SHP77 treated with DMSO at 0.1 percent for 48 hours (cell line): Measurements from ENCODE around the gene ALG1.

Experiments used
- DNase-seq: peaks from one replicate; lab custom pipeline; 2025; lab: John Stamatoyannopoulos, UW

Gene ALG1, protein sequence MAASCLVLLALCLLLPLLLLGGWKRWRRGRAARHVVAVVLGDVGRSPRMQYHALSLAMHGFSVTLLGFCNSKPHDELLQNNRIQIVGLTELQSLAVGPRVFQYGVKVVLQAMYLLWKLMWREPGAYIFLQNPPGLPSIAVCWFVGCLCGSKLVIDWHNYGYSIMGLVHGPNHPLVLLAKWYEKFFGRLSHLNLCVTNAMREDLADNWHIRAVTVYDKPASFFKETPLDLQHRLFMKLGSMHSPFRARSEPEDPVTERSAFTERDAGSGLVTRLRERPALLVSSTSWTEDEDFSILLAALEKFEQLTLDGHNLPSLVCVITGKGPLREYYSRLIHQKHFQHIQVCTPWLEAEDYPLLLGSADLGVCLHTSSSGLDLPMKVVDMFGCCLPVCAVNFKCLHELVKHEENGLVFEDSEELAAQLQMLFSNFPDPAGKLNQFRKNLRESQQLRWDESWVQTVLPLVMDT

DNA sequence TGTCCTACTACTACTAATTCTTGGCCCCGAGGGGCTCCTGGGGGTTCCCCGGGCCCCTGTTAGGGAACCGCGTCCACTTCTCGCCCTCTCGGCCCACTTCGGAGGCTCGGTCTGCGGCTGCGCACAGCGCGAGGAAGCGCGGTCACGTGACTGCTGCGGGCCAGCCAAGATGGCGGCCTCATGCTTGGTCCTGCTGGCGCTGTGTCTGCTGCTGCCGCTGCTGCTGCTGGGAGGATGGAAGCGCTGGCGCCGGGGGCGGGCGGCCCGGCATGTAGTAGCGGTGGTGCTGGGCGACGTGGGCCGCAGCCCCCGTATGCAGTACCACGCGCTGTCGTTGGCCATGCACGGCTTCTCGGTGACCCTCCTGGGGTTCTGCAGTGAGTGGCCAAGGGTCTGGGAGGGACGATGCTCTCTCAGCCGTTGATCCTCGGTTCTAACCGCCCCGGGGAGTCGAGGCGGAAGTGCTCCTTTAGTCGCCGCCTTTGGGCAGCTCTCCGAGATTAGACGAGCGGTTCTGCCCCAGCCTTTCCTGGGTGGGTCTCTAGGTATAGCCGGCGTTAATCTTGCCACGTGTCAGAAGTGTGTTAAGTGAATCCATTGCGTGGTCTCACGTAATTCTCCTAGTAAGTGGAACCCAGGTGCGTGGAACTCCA, at the start of gene ALG1:
Gene ALG1, plus strand, starts transcription at position 163 of the 653 bp plus-strand sequence. Its CDS starts 7 bp downstream, at position 170.
- DNase-seq = peak; percentile 60

DNA sequence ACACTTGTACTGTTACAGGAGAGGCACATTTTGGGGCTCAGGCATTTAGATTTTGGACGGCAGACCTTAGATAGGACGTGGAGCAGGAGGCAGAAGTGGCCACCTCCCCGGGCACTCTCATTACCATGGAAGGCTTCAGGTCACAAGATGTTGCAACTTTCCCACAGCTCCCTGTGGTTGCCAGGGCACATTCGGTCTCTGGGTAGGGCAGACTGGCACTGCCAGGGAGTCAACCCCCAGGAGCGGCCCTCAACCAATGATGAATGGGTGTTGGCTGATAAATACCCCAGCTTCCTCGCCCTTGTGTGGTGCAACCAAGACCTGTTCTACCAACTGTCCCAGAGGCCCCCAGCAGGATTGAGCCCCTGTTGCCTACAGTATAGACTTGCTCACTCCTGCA, 49.1 kb upstream of the ALG1 start:
- DNase-seq = no peak

DNA sequence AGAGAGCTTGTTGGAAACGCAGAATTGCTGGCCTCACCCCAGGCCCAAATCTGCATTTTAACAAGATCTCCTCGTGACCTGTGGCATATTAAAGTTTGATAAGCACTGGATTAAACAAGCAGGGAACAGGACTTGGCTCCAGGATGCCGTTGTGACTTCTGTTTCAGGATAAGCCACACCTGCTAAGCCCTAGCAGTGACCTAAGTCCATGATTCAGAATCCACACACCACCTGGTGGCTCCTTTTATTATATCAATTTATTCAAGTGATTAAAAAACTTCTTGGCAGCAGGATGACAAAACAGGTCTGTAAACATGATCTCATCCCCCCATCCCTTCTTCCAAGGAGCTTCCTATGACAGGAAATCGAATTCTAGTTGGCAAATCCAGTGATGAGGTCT, 47.0 kb upstream of the ALG1 start:
- DNase-seq = peak; percentile 43

DNA sequence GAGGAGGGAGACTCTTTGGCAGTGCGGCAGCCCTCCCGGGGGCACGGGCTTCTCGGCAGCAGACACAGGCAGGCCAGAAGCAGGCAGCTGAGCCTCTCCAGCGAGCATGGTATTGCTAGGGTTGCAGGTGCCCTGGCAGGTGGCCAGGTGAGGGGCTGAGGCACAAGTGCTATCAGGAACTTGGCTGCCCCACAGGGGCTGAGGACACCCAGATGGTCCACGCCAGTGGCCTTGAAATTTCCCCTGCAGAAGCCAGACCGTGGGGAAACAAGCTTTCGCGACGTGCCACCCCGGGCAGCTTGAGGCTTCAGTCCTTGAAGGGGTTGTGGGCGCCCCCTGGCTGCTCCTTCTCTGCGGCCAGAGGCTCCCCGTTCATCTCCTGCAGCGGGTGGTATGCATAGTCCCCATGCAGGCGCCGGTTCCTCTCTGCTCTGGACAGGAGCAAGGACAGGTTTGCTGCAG, 46.4 kb upstream of the ALG1 start:
- peak; percentile 27 for DNase-seq

DNA sequence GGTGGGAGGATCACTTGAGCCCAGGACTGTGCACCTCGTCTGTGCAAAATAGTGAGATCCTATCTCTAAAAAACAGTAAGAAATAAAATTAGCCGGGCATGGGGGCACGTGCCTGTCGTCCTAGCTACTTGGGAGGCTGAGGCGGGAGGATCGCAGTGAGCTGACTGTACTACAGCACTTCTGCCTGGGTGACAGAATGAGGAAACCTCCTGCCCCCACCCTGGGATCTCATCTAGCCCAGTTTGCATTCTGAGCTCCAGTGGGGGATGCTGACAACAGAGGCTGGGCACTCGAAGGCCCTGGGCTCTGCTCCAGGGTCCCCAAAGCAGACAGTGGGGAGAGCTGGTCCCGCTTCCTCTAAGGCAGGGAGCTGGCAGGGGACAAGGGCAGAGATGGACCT, 45.0 kb upstream of the ALG1 start:
- DNase-seq = no peak

DNA sequence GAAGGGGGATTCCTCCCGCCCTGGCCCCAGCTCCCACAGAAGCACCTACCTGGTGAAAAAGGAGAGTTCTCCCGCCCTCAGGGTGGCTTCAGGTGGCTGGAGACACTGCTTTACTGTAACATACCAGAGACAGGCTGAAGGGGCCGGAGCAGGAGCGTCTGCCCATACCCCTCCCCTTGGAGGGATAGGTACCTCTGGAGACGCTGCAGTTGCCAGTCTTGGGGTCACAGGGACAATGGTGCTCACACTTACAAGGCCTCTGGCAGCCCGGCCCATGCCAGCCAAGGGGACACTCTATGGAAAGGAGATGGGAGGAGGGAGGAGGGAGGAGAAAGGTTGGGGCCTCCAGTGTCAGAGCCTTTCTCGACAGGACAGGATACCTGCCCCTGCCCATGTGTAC, 44.6 kb upstream of the ALG1 start:
- no peak for DNase-seq

DNA sequence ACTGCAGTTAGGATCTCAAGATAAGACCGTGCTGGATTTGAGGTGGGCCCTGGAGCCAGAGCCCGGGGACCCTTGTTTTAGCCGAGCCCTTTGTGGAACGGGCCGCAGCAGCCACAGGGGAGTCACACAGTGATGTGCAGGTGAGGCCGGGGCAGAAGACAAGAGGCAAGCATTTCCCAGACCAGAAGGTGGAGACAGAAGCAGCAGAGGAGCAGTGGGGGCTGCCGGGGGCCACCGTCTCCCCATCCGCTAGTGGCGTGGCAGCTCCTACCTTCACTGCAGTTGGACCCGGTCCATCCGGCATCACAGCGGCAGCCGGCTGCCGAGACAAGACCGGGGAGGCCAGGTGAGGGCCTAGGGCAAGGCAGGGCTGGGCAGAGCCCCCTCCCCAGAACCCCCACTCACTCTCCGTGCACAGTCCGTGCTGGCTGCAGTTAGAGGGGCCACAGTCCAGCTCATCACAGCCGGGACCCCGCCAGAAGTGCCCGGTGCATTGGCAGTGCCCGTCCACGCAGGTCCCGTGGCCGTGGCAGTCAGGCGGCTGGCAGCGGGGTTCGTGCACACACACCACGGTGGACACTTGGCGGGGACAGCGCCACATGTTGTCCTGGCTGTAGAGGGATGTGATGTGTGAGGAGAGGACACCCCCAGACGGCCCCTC, 43.9 kb upstream of the ALG1 start:
- no peak for DNase-seq

DNA sequence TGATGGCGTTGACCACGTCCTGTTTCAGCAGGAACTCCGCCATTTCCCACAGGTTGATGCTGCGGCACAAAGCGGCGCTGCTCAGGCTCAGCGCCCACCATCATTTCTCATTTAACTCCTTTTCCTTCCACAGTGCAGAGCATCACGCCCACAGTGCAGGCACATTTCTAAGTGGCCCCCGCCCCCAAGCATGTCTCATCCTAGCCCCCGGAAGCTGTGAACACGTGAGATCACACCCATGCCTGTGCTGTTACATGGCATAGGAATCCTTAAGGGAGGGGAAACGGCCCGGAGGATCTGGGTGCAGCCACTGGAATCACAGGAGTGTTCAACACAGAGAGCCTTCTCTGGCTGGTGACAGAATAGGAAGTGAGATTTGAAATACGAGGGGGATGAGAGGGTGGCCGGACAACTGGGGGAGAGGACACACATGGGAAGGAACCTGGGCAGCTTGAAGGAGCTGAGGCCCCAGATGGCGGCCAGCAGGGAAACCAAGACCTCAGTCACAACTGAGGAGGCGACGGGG, 42.6 kb upstream of the ALG1 start:
- no peak for DNase-seq

DNA sequence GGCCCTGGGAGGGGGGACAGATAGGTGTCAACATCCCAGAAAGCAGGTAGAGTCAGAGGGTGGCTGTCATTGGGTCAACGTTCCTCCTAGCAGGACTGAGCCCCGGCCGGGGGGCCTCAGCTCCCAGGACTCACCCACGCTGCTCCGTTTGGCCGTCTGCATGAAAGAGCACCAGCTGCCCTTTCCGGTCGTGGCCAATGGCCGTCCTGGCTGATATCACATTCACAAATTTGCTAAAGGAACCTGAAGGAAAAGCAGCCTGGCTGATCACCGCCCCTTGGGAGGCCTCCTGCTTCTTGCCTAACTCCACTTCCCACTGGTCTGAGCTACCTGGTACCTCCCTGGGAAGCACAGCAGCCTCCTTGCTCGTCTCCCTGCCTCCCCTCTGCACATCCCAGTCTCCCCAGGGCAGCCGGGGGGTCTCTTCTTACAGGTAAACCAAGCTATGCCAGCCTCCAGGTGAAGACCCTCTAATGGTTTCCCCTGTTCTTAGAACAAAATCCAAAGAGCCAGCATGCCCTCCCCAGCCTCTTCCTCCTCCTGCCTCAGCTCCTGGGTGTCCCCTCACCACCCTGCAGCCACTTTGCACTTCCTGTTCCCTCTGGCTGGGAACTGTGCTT, 41.3 kb upstream of the ALG1 start:
- no peak for DNase-seq

DNA sequence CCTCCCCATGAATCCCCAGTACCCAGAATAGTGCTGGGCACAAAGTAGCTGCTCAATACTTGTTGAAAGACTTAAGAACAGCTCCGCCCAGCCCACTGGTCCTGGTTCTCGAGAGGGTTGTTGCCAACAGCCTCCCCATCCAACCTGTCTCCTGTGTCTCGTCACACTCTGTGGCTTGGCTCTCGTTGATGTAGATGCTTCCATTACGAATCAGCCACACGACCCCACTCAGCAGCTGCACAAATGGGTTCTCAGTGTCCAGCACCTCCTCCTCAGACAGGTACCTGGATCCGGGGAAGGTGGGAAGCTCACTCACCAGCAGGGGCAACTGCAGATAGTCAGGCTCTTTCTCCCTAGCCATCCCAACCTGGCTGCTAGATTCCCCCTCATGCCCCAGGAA, 40.0 kb upstream of the ALG1 start:
- no peak for DNase-seq

DNA sequence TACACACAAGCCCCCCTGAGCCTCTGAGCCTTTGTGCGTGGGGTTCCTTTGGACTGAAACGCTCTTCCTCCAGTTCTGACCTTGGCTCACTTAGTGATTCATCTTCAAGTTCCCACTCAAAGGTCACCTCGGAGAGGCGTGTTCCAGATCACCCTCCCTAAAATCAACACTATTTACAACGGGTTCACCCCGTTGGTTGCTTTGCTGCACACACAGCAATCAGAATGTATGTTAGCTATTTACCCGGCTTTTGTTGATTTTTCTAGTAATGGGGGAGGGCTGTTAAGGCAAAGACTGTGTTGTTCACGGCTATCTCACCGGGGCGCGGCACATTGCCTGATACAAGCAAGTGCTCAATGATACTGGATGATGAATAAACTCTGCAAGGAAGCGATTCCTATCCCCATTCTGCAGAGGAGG, 38.9 kb upstream of the ALG1 start:
- DNase-seq = no peak

DNA sequence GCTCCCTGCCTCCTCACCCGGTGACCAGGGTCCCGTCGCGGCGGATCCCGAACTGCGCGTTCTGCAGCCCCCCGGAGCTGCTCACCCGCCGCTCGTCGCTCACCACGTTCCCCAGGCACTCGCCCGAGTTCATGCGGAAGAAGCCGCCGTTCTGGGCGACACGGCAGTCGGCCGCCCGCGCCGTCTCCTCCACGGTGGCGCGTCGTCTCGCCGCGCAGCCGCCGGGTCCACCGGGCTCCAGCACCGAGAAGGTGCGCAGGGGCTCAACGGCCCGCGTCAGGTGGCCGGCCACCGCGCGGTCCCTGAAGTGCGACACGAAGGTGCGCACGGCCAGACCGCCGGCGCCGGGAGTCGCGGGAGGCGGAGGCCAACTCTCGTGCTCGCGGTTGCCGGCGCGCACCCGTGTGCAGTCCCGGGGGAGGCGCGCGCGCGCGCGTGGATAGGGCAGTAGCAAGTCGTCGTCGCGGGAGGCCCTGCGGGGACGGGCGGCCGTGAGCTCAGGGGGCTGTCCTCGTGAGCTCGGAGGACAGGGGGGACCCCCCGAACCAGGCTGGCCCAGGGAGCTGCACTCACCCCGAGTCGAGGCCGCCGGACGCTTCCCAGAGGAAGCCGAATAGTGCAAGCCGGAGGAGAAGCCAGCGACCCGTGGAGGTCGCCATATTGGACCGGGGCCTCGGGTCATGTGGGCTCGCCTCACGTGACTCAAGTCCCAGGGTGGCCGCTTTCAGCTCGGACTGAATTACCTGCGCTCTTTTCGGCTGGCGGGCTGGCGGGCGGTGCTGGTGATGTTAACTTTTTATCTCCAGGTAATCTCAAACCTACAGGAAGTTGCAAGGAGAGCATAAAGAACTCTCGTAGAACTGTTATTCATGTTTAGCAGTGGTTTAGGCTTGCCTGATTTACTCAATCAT, 38.1 kb upstream of the ALG1 start, which contains the start of gene NAGPA:
Gene NAGPA, minus strand, starts transcription at position 680 of the 911 bp plus-strand sequence. Its CDS starts 21 bp downstream, at position 659.
- DNase-seq = peak; percentile 10

DNA sequence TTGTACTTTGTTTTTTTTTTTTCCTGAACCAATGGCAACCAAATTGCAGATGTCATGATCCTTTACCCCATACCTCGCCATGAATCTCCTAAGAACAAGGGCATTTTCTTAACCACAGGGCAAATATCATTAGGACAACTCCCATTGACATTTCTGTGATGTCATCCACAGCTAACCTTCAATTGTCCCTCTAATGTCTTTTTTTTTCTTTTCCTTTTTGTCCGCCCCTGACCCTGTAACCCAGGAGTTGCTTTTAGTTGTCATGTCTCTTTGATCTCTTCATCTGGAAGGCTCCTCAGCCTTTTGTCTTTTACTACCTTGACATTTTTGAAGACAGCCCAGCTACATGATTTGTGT, 37.5 kb upstream of the ALG1 start:
- DNase-seq = no peak

DNA sequence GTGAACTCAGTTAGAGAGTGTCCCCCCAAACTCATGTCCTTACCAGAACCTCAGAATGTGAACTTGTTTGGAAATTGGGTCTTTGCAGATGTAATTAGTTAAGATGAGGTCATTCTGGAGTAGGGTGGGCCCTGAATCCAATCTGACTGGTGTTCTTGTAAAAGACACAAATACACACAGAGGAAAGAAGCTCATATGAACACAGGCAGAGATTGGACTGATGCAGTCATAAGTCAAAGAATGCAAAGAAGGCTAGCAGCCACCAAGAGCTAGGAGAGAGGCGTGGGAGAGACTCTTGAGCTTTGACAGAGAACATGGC, 35.8 kb upstream of the ALG1 start:
- no peak for DNase-seq

DNA sequence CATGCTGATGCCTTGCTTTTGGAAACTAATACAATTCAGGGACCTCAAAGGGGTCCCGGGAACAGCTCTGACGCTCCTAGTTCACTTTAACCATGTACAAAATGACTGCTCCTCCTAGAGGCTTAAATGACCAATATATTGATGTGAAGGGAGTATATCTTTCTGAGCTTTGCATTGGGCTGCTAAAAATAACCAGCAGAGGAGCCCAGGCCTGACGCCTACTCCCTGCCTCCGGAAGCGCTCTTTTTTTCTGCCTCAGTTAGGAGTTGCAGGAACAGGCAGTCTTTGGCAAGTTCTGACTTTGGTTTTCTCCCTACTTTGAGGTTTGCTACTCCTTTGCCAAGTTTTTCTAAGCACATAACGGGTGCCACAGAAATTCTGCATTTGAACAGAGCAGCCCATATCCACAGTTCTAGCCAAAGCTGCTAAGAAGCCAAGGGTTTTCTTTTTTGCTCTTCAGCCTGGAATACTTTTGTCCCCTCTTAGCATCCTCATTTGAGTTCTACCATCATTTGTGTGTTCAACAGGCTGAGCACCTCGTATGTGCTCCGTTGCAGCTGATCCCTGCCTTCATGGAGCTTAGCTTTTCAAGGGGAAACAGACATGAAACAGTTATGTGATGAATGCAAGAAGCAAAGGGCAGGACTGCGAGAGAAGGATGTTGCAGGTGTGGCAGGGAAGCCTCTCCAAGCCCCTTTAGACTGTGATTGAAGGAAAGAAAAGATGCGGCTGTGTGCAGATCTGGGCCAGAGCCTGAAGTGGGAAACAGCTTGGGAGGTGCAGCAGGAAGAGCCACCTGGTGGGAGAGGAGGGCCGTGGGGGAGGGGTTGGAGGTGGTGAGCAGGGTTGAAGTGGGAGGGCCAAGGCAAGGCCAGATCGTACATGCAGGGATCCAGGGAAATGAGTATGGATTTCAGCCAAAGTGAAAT, 35.2 kb upstream of the ALG1 start:
- DNase-seq = no peak

DNA sequence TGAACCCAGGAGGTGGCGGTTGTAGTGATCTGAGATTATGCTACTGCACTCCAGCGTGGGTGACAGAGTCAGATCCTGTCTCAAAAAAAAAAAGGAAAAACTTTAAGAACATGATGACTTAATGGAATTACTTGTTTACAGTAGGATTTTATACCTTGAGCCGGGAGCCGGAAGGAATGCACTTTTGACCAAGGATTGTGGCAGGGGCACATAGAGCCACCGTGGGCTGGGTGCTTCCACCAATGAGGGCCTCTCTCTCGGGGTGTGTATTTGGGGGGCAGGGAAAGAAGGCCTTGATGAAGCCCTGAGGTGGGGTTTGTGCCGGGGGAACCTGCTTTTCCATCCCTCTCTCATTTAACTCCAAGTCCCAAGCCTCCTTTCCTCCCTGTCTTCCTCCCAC, 31.2 kb upstream of the ALG1 start:
- no peak for DNase-seq

DNA sequence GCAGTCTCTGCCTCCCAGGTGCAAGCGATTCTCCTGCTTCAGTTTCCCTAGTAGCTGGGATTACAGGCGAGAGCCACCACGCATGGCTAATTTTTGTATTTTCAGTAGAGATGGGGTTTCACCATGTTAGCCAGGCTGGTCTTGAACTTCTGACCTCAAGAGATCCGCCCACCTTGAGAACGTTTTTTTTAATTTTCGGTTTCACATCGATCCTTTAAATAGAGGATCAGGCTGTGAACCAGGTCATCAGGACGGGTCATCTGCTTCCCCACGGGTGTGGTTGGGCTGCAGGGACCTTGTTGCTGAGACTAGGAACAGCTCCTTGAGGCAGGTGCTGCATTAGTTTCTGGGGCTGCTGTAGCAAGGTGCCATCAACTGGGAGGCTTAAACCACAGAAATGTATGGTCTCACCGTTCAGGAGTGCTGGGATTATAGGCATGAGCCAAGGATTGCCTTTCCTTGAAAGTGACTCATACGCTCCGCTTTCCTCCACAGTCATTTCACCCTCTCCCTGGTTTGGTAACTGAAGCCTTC, 30.0 kb upstream of the ALG1 start:
- no peak for DNase-seq

DNA sequence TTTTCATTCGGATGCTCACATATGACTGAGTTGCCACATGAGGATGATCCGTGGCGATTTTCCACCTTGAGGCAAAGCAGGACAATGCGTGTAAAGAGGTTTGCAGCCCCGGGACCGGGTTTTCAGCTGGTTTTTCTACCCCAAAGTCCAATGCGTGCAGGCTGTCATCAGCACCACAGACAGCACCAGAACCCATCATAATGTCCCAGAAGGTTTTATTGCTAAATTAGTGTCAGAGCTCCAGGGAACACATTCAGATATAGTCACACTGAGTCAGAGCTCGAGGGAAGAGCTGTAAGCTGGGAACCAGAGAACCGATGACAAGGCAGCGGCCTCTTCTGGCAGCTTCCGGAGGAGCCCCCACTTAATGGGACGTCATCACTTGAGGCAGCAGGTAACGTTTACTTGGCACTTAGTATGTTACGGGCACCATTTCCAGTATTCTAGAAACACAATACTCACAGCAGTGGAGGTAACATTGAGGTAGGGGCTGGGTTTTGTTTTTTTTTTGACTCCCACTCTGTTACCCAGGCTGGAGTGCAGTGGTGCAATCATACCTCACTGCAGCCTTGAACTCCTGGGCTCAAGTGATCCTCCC, 29.0 kb upstream of the ALG1 start:
- no peak for DNase-seq

DNA sequence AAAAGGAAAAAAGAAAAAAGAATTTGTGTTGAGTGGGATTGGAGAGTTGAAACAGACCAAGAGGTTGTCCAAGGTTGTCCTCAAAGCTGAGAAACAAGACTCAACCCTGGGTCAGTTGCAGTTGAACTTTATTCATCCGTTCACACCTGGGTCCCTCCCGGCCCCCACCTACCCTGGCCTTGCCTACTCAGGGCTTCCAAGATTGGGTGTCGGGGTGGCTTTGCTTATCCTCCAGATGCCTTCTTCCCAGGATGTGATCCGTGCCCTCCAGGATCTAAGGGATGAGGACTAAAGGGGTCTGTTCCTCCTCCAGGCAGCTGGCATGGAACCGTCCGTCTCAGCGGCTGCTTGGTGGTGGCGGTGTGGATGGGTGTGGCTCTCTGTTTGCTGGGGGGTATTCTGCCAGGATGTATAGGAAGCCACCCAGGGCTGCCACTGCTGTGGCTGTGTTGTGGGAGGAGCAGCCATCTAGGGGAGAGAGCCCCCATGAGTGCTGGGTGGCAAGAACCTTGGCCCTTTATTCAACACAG, 27.6 kb upstream of the ALG1 start:
- no peak for DNase-seq
